Naive B cell (primary cell): Measurements from ENCODE around the gene SCAMP2. TPM values are rescaled to one million over a fixed set of nuclear protein-coding genes. Genes with fewer than 3 reads are reported as not detected.
"Not testable (repeated sequence)": the region's sequence is repeated elsewhere in the genome, so short reads cannot be mapped to it uniquely, and the experiment has no call there.

Source experiments
- ATAC-seq, 2 donors: fragments of 150-1000 bp; cut with Tn5 transposase; 2 replicates each; pipeline ENCODE4 v1.10.0; 2021; ENCODE audit warnings: low read depth in 2 of 2, mild to moderate bottlenecking in 2 of 2, moderate library complexity in 2 of 2
- DNase-seq: peaks from one replicate; pipeline ENCODE4 v3.0.0; 2022
- H3K27ac Mint-ChIP-seq, 6 donors: one replicate each; pipeline ENCODE4 v1.8.0; 2020 to 2022; ENCODE audit warnings: mild to moderate bottlenecking in 6 of 6, mixed read lengths in 6 of 6, moderate library complexity in 5 of 6, inconsistent platforms in 2 of 6
- H3K27me3 Mint-ChIP-seq, 3 donors: one replicate each; pipeline ENCODE4 v1.8.0; 2021 to 2022; ENCODE audit warnings: mixed read lengths in 3 of 3, mild to moderate bottlenecking in 1 of 3
- H3K36me3 Mint-ChIP-seq, 2 donors: one replicate each; pipeline ENCODE4 v1.8.0; 2020 to 2022; ENCODE audit warnings: mixed read lengths in 2 of 2, inconsistent platforms in 1 of 2, mild to moderate bottlenecking in 1 of 2
- H3K4me1 Mint-ChIP-seq, 3 donors: one replicate each; pipeline ENCODE4 v1.8.0; 2020 to 2022; ENCODE audit warnings: mixed read lengths in 3 of 3, inconsistent platforms in 1 of 3, mild to moderate bottlenecking in 1 of 3, moderate library complexity in 1 of 3
- H3K4me3 Mint-ChIP-seq, 8 donors: one replicate each; pipeline ENCODE4 v1.8.0; 2020 to 2022; ENCODE audit warnings: mild to moderate bottlenecking in 8 of 8, mixed read lengths in 8 of 8, moderate library complexity in 8 of 8, inconsistent platforms in 2 of 8
- H3K9me3 Mint-ChIP-seq, 7 donors: one replicate each; pipeline ENCODE4 v1.8.0; 2020 to 2022; ENCODE audit warnings: mixed read lengths in 7 of 7, mild to moderate bottlenecking in 5 of 7, inconsistent platforms in 2 of 7, moderate library complexity in 1 of 7
- polyA plus RNA-seq, 6 donors: library from polyadenylated mRNA; unstranded; fragments of 300-500 nt; fragmentation: Illumina TruSeq; gene quantifications; one replicate each; pipeline ENCODE4 v1.2.3, GENCODE V29; 2021; ENCODE audit warnings: low read depth in 6 of 6

Gene SCAMP2
- polyA plus RNA-seq, 6 donors from 2014 or later: 102 to 122 (median 110) TPM

GRCh38 chr15:74887537-74888193 lies 14.5 kb upstream of the SCAMP2 start:
- H3K4me1 Mint-ChIP-seq: peaks cover 16 to 23% (median 23%) of the 10 kb centered on the region in 3 donors
- H3K27ac Mint-ChIP-seq, H3K36me3 Mint-ChIP-seq, H3K27me3 Mint-ChIP-seq, H3K9me3 Mint-ChIP-seq, DNase-seq, H3K4me3 Mint-ChIP-seq, ATAC-seq: not testable (repeated sequence)

GRCh38 chr15:74885461-74885860 lies 12.3 kb upstream of the SCAMP2 start:
- Mint-ChIP-seq H3K36me3 (no peaks in the 10 kb centered on the region), H3K27me3 (no peaks in the 10 kb centered on the region), H3K9me3 (peaks cover 0 to 2% (median 0%) of the 10 kb centered on the region in 7 donors), H3K4me1 (peaks cover 11 to 18% (median 13%) of the 10 kb centered on the region in 3 donors), H3K27ac (no peak overlapping the region), H3K4me3 (no peak overlapping the region)
- ATAC-seq (no peak), DNase-seq (no peak)

DNA sequence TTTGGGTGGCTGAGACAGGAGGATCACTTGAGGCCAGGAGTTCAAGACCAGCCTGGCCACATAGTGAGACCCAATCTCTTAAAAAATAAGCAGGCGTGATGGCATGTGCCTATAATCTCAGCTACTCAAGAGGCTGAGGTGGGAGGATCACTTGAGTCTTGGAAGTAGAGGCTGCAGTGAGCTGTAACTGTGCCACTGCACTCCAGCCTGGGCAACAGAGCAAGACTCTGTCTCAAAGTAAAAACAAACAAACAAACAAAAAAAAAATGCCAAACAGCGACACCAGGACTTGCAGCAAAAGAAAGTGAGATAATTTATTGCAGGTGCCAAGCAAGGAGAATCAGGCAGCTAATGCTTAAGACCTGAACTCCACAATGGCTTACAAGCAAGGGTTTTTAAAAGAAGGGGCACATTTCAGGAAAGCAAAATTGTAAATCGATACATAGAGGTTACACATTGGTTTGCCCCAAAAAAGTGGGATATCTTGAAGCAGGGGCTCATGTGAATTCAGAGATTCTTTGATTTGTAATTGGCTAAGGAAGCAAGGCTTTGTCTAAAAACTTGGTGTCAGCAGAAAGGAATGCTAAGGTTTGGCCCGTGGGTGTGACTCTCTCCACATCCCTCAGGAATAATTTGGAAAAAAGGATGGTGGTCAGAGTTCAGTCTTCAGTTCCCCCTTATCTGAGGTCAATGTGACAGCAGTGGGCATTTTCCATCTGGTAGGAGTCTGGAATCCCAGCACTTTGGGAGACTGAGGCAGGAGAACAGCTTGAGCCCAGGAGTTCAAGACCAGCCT lies 11.5 kb upstream of the SCAMP2 start:
- no peak for ATAC-seq
- DNase-seq: no peak
- Mint-ChIP-seq H3K27me3 (no peaks in the 10 kb centered on the region), H3K9me3 (peaks cover 0 to 2% (median 0%) of the 10 kb centered on the region in 7 donors), H3K36me3 (no peaks in the 10 kb centered on the region), H3K4me3 (no peak overlapping the region), H3K4me1 (peaks cover 4 to 10% (median 6%) of the 10 kb centered on the region in 3 donors), H3K27ac (peak overlapping the region in 1 of 6 donors; percentile 10)

DNA sequence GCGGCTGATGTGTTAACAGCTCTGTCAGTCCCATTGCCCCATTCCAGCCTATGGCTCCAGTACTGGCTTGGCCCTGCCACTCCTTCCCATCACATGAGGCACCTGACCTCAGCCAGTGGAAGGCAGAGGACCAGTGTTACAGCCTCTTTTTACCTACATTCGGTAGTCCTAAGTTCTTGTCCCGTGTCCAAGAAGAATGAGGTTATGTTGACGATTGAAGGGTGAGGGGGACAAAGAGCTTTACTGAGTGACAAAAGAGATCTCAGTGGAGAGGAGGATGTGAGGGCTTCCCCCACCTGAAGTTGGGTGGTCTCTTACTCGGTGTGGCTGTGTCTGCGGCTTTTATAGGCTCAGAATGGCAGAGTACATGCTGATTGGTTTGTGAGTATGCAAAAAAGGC lies 9.4 kb upstream of the SCAMP2 start:
- ATAC-seq (no peak), DNase-seq (no peak)
- H3K27me3 Mint-ChIP-seq: no peaks in the 10 kb centered on the region
- H3K4me1 Mint-ChIP-seq: peaks cover 0 to 1% (median 0%) of the 10 kb centered on the region in 3 donors
- H3K27ac Mint-ChIP-seq: no peak overlapping the region
- H3K4me3 Mint-ChIP-seq: no peak overlapping the region
- peaks cover 0 to 2% (median 0%) of the 10 kb centered on the region in 7 donors for H3K9me3 Mint-ChIP-seq
- H3K36me3 Mint-ChIP-seq: no peaks in the 10 kb centered on the region

DNA sequence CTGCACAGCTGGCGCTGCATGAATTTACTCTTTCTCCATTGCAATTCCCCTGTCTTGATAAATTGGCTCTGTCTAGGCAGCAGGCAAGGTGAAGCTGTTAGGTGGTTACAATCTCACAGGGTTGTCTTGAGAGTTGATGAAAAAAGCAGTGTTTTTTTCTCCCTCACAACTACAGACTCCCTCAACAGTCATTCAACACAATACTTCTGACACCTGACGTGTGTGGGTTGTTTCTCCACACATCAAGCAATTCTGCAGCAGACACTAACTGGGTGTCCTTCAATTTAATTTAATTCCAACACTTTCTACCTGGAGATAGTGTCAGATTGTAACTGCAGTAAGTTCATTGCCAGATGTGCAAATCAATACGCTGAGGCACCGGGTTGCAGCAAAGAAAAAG lies 5.1 kb upstream of the SCAMP2 start:
- DNase-seq (no peak), ATAC-seq (no peak)
- Mint-ChIP-seq H3K4me3 (no peak overlapping the region), H3K9me3 (peaks cover 0 to 2% (median 0%) of the 10 kb centered on the region in 7 donors), H3K4me1 (peaks cover 4 to 9% (median 5%) of the 10 kb centered on the region in 3 donors), H3K27ac (no peak overlapping the region), H3K36me3 (no peaks in the 10 kb centered on the region), H3K27me3 (no peaks in the 10 kb centered on the region)

- Mint-ChIP-seq H3K4me3 (peak overlapping the region; percentile 94 to 100 (median 98)), H3K27me3 (no peaks in the 10 kb centered on the region), H3K4me1 (peaks cover 29 to 41% (median 35%) of the 10 kb centered on the region in 3 donors), H3K36me3 (peaks cover 0 to 8% of the 10 kb centered on the region in 2 donors), H3K9me3 (no peaks in the 10 kb centered on the region), H3K27ac (peak overlapping the region in 5 of 6 donors; percentile 88 to 96 (median 95))
- no peak for ATAC-seq
- DNase-seq: no peak
Observed at GRCh38 chr15:74873756-74874424, 725 bp upstream of the SCAMP2 start.

DNA sequence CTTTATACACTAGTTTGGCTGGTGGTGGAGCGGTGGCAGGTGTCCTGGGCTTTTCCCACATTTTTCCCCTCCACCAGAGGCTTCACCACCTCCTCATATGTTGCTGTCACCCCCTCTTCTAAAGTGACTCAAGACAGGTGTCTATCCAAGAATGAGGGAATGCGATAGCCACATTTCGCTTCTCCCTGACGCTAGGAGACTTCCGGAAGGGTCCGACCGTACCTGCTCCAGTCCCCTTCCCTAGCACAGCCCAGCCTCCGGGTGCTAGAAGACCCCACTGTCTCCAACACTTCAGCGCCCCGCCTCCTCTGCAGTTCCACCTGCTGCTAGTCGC lies 496 bp downstream of the SCAMP2 start:
- peaks cover 35 to 53% (median 44%) of the 10 kb centered on the region in 3 donors for H3K4me1 Mint-ChIP-seq

GRCh38 chr15:74870436-74871215 lies 2.5 kb downstream of the SCAMP2 start:
- no peaks in the 10 kb centered on the region for H3K27me3 Mint-ChIP-seq
- H3K4me1 Mint-ChIP-seq: peaks cover 47 to 73% (median 63%) of the 10 kb centered on the region in 3 donors
- ATAC-seq (no peak), DNase-seq (no peak)
- peaks cover 0 to 8% of the 10 kb centered on the region in 2 donors for H3K36me3 Mint-ChIP-seq
- H3K4me3 Mint-ChIP-seq: peak overlapping the region; percentile 71 to 100 (median 80)
- H3K27ac Mint-ChIP-seq: peak overlapping the region in 4 of 6 donors; percentile 12 to 84 (median 78)
- no peaks in the 10 kb centered on the region for H3K9me3 Mint-ChIP-seq

More for the DNA sequence above, 496 bp downstream of the SCAMP2 start:
- H3K27ac Mint-ChIP-seq: peak overlapping the region; percentile 92 to 97 (median 96)
- peaks cover 0 to 8% of the 10 kb centered on the region in 2 donors for H3K36me3 Mint-ChIP-seq
- H3K9me3 Mint-ChIP-seq: no peaks in the 10 kb centered on the region
- H3K4me3 Mint-ChIP-seq: peak overlapping the region; percentile 94 to 100 (median 98)
- H3K27me3 Mint-ChIP-seq: no peaks in the 10 kb centered on the region
- ATAC-seq (no peak), DNase-seq (no peak)

- peaks cover 47 to 78% (median 70%) of the 10 kb centered on the region in 3 donors for H3K4me1 Mint-ChIP-seq
Observed at GRCh38 chr15:74869726-74870407, 3.3 kb downstream of the SCAMP2 start.

DNA sequence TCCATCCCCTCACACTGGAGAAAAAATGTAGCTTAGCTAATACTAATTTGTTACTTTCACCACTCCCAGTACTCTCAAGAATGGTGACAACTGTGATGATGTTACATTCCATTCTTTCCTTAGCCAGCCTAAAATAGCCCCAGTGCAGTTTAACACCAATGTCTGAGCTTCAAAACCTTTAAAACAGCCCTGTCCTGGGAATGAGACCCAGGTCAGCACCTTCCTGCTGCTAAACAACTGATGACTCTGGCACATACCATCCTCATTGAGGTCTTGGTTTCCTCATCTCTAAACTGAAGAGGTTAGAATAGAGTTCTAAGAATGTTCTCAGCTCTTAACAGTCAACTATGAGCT lies 3.8 kb downstream of the SCAMP2 start:
- Mint-ChIP-seq H3K9me3 (no peaks in the 10 kb centered on the region), H3K27me3 (no peaks in the 10 kb centered on the region), H3K4me1 (peaks cover 51 to 82% (median 75%) of the 10 kb centered on the region in 3 donors), H3K36me3 (peaks cover 0 to 8% of the 10 kb centered on the region in 2 donors), H3K27ac (peak overlapping the region in 4 of 6 donors; percentile 78 to 84 (median 80)), H3K4me3 (peak overlapping the region; percentile 45 to 100 (median 73))
- no peak for ATAC-seq
- DNase-seq: no peak

More at GRCh38 chr15:74869726-74870407, 3.3 kb downstream of the SCAMP2 start:
- H3K9me3 Mint-ChIP-seq: no peaks in the 10 kb centered on the region
- ATAC-seq: peak; percentile 13 to 18
- peak overlapping the region; percentile 47 to 84 (median 79) for H3K27ac Mint-ChIP-seq
- DNase-seq: peak; percentile 38
- peaks cover 0 to 8% of the 10 kb centered on the region in 2 donors for H3K36me3 Mint-ChIP-seq
- H3K27me3 Mint-ChIP-seq: no peaks in the 10 kb centered on the region
- peak overlapping the region; percentile 45 to 100 (median 76) for H3K4me3 Mint-ChIP-seq

GRCh38 chr15:74868059-74868458 lies 5.1 kb downstream of the SCAMP2 start:
- no peak for DNase-seq
- peaks cover 0 to 6% of the 10 kb centered on the region in 2 donors for H3K36me3 Mint-ChIP-seq
- ATAC-seq: no peak
- H3K27ac Mint-ChIP-seq: peak overlapping the region in 4 of 6 donors; percentile 10 to 90 (median 56)
- peaks cover 58 to 82% (median 80%) of the 10 kb centered on the region in 3 donors for H3K4me1 Mint-ChIP-seq
- H3K27me3 Mint-ChIP-seq: no peaks in the 10 kb centered on the region
- no peaks in the 10 kb centered on the region for H3K9me3 Mint-ChIP-seq
- H3K4me3 Mint-ChIP-seq: peak overlapping the region in 7 of 8 donors; percentile 28 to 73 (median 49)

- Mint-ChIP-seq H3K4me3 (peak overlapping the region in 6 of 8 donors; percentile 28 to 73 (median 54)), H3K27ac (peak overlapping the region in 4 of 6 donors; percentile 10 to 90 (median 56)), H3K4me1 (peaks cover 53 to 78% (median 75%) of the 10 kb centered on the region in 3 donors), H3K36me3 (peaks cover 0 to 1% of the 10 kb centered on the region in 2 donors), H3K27me3 (no peaks in the 10 kb centered on the region), H3K9me3 (no peaks in the 10 kb centered on the region)
- DNase-seq (no peak), ATAC-seq (no peak)
Observed at GRCh38 chr15:74867466-74868038, 5.6 kb downstream of the SCAMP2 start.
